Inflammatory macrophage treated with lipopolysaccharide for 4 hours (primary cell): ENCODE measurements around the gene GRID2.

Experiments used
- DNase-seq: peaks from one replicate; pipeline ENCODE4 v3.0.0-alpha.2; 2020

Gene GRID2

GRCh38 chr4:93776386-93777080 is 1472.8 kb downstream of the GRID2 start:
- DNase-seq = no peak

DNA sequence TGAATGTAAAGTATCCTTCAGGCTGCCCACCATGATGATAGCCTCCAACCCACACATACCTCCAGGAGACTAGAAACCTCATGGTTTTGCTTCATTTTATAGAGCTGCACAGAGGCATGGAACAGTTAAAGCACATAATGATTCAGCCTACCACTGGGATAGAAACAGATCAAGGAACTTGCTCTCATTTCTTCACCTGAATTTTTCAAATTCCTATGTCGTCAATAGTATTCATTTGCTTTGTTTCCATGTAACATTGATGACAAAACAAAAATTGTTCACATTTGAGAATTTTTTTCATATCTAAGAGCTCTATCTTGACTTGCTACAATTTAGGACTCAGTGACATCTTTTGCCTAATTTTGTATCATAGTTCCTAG is 1473.3 kb downstream of the GRID2 start:
- no peak for DNase-seq

GRCh38 chr4:93779228-93779627 is 1475.5 kb downstream of the GRID2 start:
- no peak for DNase-seq

GRCh38 chr4:93780080-93780479 is 1476.3 kb downstream of the GRID2 start:
- no peak for DNase-seq

- DNase-seq = no peak
Observed at GRCh38 chr4:93781198-93781597, 1477.4 kb downstream of the GRID2 start.

DNA sequence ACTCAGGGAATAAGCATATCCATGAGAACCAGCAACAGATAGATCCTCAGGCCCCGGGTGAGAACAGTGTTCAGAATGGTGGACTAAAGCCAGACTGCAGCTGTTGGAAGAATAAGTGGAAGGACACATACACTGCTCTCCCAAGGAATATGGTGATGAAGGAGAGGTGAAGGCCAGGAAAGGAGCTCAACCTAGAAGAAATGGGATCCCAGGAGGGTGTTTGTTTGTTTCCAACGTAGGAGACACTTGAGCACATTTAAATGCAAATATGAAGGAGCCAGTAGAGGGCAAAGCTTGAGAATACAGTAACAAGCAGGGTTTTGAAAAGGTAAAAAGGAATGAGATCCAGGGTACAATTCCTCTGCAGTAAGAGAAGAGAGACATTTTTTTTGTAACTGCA is 1482.4 kb downstream of the GRID2 start:
- DNase-seq = no peak

DNA sequence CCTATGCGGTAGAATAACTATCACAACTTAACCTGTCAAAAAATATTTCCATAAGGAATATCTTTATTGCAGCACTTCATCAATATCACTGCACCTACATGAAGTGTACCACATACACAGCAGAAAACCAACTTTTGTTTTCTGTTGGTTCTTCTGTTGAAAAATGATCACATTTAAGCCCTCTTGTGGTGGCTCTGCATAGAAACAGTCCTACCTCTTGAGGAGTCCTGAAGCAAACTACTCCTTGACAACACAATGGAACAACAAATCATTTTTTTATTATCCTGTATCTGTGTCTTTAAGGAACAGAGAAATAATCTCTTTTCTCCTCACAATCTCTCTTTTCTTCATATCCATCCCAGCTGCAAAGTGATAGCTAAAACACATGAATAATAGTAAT is 1484.9 kb downstream of the GRID2 start:
- peak; percentile 13 for DNase-seq

DNA sequence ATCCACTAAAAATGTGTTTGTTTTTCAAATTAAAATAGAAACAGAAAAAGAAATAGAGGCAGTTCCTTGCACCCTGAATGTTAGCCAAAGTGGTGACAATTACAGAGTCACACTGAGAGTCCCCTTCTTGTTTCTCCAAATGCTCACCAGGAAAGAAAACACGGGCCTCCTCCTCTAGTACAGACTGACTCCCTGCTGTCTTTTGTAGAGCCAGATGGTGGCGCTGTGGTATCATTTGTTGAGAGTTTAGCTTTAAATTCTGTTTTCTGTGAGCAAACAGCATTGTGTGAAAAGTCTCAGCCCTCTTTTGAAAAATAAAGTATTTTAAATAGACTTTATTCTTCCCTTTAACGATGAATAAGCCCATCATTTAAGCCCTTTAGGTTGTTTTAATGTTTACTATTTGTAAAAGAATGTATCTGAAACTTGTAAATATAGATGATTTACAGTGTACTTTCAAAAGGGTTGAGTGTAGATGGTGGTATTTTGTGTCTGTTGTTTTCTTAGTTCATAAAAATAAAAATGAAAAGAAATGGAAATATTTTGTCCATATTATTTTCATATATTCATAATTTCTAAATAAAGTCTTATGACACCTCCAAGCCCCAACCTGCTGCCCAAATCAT is 1487.9 kb downstream of the GRID2 start:
- peak; percentile 49 for DNase-seq

DNA sequence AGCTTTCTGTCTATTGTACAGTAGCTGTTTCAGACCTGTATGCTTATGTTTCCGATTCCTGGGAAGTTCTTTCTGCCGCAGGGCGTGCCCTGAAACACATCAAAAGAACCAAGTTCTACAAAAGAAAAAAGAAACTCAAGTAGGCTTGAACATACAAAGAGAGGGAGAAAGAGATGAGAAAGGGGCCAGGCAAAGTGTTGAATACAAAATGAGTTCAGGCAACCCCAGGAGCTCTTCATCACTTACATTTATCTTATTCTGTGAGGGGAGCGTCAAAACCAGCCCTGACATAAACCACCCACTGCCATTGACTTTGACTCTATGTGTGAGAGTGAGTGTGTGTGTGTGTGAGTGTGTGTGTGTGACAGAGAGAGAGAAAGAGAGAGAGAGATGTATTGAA is 1498.3 kb downstream of the GRID2 start:
- DNase-seq = no peak

- DNase-seq = no peak
Observed at GRCh38 chr4:93809773-93810172, 1506.0 kb downstream of the GRID2 start.

GRCh38 chr4:93810340-93810992 is 1506.7 kb downstream of the GRID2 start:
- DNase-seq = no peak

DNA sequence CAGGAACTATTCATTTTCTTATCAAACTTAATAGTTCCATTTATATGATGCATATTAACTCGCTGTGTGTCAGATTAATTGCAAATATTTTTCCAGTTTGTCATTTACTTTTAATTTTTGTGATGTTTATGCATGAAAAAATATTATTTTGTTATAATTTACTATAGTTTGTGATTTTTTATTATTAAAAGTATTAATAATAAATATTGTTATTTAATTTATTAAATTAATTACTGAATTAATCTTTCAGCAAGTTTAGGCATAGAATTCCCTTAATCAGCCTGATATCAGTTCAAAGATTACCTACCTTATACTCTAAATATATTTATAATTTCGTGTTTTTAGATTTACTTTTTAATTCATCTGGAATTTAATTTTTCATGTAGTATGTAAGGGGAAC is 1509.3 kb downstream of the GRID2 start:
- no peak for DNase-seq

GRCh38 chr4:93814141-93814540 is 1510.4 kb downstream of the GRID2 start:
- DNase-seq = no peak

DNA sequence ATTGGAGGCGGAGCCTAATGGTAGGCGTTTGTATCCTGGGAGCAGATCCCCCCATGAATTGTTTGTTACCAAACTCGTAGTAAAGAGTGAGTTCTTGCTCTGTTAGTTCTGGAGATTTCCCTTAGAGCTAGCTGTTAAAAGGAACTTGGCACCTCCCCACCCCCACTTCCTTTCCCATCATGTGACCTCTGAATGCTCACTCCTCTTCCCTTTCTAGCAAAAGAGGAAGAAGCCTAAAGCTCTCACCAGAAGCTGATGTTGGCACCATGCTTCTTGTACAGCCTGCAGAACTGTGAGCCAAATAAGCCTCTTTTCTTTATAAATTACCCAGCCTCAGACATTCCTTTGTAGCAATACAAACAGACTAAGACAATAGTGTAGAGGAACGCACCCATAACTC is 1511.0 kb downstream of the GRID2 start:
- peak; percentile 73 for DNase-seq
